ENCODE results near the gene ZNF154.
"Not testable (repeated sequence)": the region's sequence is repeated elsewhere in the genome, so short reads cannot be mapped to it uniquely, and the experiment has no call there.

ZNF154 gene

DNA sequence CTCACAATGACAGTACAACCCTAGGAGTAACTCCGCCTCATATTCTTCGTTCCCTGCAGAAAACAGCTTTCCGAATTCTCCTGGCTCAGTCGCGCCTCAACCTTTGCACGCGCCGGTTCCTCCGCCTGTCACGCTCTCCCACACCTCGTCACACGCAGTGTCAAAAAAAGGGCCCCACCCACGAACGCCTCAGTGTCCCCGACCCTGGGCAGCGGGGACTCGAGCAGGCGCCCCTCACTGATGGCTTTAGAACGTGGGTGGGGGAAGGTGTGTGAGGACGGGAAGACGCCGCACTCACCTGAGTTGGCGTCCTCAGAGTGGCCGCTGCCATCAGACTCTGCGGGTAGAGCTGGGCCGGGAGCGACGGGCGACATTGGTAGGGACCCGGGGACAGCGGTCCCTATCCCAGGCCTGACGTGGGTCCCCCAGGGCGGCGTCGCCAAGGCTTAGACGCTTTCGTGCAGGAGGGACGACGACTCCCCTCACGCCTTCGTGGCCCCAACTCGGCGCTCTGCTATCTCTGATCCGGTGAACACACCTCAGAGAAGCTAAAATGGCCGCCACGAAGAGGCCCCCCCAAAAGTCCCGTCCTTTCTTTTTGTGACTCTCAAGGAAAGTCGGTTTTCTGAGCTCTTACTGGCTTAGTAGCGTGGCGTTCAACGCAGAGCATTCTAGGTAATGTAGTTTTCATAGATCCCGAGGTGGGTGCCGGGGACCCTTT lies at the start of gene ZNF154:
Gene ZNF154, minus strand, starts transcription at position 564 of the 721 bp plus-strand sequence. Its CDS starts 233 bp downstream, at position 331.
- peak in 44 of 51 donors; percentile 3 to 76 (median 48) for DNase-seq

GRCh38 chr19:57757941-57758340 lies 48.9 kb upstream of the ZNF154 start:
- no peak for DNase-seq

DNA sequence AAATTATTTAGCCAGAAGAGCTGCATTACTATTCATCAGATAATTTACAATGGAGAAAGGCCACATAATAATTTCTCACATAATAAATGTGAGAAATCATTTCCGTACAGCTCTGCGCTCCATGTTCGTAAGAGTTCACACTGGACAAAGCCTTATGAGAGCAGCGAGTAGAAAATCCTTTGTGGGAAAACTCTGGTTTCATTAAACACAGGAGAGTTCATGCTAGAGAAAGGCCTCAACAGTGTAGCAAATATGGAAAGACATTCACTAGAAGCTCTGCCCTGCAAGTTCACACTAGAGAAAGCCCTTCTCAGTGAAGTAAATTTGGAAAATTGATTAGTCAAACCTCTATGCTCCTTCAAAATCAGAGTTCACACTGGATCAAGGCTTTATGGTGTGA lies 46.0 kb upstream of the ZNF154 start:
- DNase-seq: no peak

DNA sequence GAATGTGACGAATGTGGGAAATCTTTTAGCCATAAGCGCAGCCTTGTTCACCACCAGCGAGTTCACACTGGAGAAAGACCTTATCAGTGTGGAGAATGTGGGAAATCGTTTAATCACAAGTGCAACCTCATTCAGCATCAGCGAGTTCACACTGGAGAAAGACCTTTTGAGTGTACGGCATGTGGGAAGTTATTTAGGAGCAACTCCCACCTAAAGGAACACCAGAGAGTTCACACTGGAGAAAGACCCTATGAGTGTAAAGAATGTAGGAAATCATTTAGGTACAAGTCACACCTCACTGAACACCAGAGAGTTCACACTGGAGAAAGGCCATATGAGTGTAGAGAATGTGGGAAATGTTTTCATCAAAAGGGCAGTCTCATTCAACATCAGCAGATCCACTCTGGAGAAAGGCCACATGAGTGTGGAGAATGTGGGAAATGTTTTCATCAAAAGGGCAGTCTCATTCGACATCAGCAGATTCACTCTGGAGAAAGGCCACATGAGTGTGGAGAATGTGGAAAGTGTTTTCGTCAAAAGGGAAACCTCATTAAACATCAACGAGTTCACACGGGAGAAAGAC lies 45.2 kb upstream of the ZNF154 start:
- no peak for DNase-seq

- no peak for DNase-seq
Measured at GRCh38 chr19:57748029-57748428, 39.0 kb upstream of the ZNF154 start.

GRCh38 chr19:57747472-57747807 lies 38.4 kb upstream of the ZNF154 start:
- no peak for DNase-seq

DNA sequence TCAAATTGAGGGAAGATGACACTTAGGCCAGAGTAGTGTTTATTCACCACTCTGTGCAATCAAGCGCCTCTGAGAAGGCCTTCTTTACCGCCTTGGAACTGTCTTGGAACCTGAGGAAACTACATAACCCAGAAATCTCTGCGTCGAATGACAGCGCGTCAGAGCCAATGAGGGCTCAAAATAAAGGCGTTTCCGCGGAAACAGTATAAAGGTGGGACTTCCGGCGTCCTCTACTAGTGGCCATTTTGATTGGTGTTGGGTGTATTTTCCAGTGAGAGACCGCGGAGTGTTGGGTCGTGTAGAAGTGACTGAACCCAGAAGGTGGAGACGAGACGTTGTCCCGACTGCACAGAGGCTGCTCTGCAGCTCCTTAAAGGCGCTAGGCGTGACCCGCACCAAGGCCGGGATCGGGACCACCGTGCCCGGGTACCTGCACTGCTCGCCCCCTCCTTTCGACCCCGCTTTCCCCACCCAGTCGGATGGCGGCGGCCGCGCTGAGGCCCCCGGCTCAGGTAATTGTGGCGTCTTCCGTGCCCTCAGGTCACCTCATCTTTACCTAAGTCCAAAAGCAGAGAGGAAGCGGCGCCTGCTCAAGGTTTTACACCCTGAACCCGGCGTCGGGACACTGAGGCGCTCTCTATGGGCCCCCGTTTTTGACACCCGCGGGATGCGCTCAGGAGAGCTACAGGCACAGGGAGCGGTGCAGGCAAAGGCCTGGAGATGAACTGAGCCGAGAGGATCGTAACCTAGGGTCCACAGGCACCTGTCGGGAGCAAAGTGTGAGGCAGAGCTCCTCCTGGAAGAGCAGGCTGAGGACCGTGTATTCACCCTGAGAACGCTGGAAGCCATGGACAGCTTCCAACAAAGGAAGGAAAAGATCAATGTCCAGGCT lies 37.8 kb upstream of the ZNF154 start, which contains the start of gene ZNF776:
Gene ZNF776, plus strand, starts transcription at position 236 of the 892 bp plus-strand sequence. Its CDS starts 244 bp downstream, at position 480.
- DNase-seq: peak; percentile 6 to 94 (median 67)

- not testable (repeated sequence) for DNase-seq
Measured at GRCh38 chr19:57738770-57739169, 29.8 kb upstream of the ZNF154 start.

DNA sequence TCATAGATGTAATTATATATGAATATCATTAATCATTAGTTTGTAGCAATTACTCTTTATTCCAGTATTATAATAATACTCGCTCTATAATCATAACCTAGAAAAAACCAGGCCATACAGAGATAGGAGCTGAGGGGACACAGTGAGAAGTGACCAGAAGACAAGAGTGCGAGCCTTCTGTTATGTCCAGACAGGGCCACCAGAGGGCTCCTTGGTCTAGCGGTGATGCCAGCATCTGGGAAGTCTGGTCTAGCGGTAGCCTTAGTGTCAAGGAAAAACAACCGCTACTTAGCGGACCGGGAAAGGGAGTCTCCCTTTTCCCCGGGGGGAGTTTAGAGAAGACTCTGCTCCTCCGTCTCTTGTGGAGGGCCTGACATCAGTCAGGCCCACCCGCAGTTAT lies 29.3 kb upstream of the ZNF154 start:
- peak in 29 of 51 donors; percentile 0 to 56 (median 12) for DNase-seq

- DNase-seq: no peak
Measured at GRCh38 chr19:57720878-57721277, 11.9 kb upstream of the ZNF154 start.

GRCh38 chr19:57719901-57720519 lies 11.0 kb upstream of the ZNF154 start:
- DNase-seq: no peak

DNA sequence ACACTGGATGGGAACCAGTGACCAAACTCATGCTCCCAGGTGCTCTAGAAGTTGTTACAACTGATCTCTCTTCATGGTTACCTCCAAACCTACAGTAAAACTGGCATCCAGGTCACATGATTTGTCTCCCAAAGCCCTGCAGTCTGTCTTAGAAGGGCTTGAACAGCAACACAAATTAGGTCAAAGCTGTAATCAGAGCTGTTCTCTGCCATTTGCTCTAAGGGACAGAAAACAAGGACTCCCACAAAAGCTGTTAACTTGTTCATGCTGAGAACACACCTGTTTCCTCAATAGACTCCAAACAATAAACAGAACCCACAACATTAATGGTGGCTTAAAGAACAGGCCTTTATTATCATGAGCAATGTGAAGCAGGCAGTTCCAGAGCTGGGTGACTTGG lies 10.4 kb upstream of the ZNF154 start:
- DNase-seq: no peak

GRCh38 chr19:57712222-57712621 lies 3.2 kb upstream of the ZNF154 start:
- DNase-seq: no peak

DNA sequence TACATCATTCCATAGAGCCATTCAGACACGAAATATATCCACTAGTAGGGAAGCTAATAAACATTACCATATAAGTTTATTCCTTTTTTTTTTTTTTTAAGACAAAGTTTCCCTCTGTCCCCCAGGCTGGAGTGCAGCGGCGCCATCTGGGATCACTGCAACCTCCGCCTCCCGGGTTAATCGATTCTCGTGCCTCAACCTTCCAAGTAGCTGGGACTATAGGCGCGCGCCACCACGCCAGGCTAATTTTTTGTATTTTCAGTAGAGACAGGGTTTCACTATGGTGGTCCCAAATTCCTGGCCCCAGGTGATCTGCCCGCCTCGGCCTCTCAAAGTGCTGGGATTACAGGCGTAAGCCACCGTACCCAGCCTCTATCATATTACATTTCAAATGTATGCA lies 612 bp upstream of the ZNF154 start:
- no peak for DNase-seq

- no peak for DNase-seq
Measured at GRCh38 chr19:57706346-57706745, 2.7 kb downstream of the ZNF154 start.

- DNase-seq: no peak
Measured at GRCh38 chr19:57701625-57702024, 7.4 kb downstream of the ZNF154 start.

GRCh38 chr19:57689750-57690149 lies 19.3 kb downstream of the ZNF154 start:
- DNase-seq: no peak

DNA sequence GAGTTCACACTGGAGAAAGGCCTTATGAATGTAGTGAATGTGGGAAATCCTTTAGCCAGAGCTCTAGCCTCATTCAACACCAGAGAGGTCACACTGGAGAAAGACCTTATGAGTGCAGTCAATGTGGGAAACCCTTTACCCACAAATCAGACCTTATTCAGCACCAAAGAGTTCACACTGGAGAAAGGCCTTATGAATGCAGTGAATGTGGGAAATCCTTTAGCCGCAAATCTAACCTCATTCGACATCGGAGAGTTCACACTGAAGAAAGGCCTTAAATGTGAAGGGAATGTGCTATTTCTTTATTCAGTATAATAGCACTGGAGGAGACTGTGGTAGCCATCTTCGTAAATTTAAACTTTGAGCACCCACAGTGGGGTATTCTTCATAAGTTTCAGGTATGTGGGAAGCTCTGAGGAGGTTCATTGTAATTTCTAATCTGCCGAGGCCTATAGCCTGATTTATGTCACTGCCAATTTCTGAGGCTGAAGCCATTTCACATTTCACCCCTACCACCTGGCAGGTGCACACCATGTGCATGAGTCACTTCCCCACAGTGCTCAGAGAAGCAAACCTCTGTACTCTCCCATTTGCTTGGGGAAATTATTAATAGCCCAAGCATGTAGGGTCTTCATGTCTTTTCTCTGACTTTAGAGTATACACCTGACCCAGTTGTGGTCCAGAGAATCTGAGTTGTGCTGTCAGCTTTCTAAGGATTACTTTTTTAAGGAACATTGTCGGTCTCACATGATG lies 20.8 kb downstream of the ZNF154 start:
- no peak for DNase-seq

DNA sequence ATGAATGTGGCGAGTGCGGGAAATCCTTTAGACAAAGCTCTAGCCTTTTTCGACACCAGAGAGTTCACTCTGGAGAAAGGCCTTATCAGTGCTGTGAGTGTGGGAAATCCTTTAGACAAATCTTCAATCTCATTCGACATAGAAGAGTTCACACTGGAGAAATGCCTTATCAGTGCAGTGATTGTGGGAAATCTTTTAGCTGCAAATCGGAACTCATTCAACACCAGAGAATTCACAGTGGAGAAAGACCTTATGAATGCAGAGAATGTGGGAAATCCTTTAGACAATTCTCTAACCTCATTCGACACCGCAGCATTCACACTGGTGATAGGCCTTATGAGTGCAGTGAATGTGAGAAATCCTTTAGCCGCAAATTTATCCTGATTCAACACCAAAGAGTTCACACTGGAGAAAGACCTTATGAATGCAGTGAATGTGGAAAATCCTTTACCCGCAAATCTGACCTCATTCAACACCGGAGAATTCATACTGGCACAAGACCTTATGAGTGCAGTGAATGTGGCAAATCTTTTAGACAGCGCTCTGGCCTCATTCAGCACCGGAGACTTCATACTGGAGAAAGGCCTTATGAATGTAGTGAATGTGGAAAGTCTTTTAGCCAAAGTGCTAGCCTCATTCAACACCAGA lies 21.5 kb downstream of the ZNF154 start:
- DNase-seq: no peak

- no peak for DNase-seq
Measured at GRCh38 chr19:57686727-57687126, 22.3 kb downstream of the ZNF154 start.
